Stomach smooth muscle (tissue), 2 donors: ENCODE results near the gene SPATA4.
A peak's percentile ranks its signal among the peaks of the same experiment; 100 is the strongest.

Experiments
- H3K27ac ChIP-seq: one replicate; pipeline ENCODE4 v1.7.0; 2013; ENCODE audit warnings: mild to moderate bottlenecking, low read length, inconsistent platforms
- H3K27me3 ChIP-seq, 2 donors: one replicate each; pipeline ENCODE4 v1.7.0; 2013; ENCODE audit warnings: low read length in 2 of 2; ENCODE audit not compliant: insufficient read depth in 2 of 2, control insufficient read depth in 1 of 2
- H3K36me3 ChIP-seq, 2 donors: one replicate each; pipeline ENCODE4 v1.7.0; 2013; ENCODE audit warnings: low read length in 2 of 2; ENCODE audit not compliant: control insufficient read depth in 2 of 2, insufficient read depth in 2 of 2
- H3K4me1 ChIP-seq: one replicate; pipeline ENCODE4 v1.7.0; 2013; ENCODE audit warnings: low read length; ENCODE audit not compliant: control insufficient read depth, insufficient read depth
- H3K4me3 ChIP-seq, 2 donors: one replicate each; pipeline ENCODE4 v1.7.0; 2013; ENCODE audit warnings: low read length in 2 of 2
- H3K9ac ChIP-seq, 2 donors: one replicate each; pipeline ENCODE4 v1.7.0; 2013; ENCODE audit warnings: low read length in 2 of 2, mild to moderate bottlenecking in 1 of 2
- H3K9me3 ChIP-seq, 2 donors: one replicate each; pipeline ENCODE4 v1.7.0; 2013; ENCODE audit warnings: low read length in 2 of 2; ENCODE audit not compliant: control insufficient read depth in 2 of 2
- donor health status: healthy.
- donor health status: Pancreatic carcinoma.

The SPATA4 gene

GRCh38 chr4:176195184-176195978 is at the start of gene SPATA4:
Gene SPATA4 (minus strand): TSS chr4:176195585. CDS start chr4:176195562, 23 bp downstream.
- peak within 1 kb of the TSS; percentile 78 to 84 for H3K9ac ChIP-seq
- no peaks in the 10 kb centered on the region for H3K9me3 ChIP-seq
- H3K27me3 ChIP-seq = no peaks in the 10 kb centered on the region
- peak within 1 kb of the TSS; percentile 85 to 95 for H3K4me3 ChIP-seq
- H3K4me1 ChIP-seq = peaks cover 8% of the 10 kb centered on the region
- no peaks in the 10 kb centered on the region for H3K36me3 ChIP-seq
- H3K27ac ChIP-seq = peak within 1 kb of the TSS; percentile 74

- H3K27me3 ChIP-seq = no peaks in the 10 kb centered on the region
Measured at GRCh38 chr4:176242764-176243347, 47.5 kb upstream of the SPATA4 start.

GRCh38 chr4:176241703-176242102 is 46.3 kb upstream of the SPATA4 start:
- H3K36me3 ChIP-seq = no peaks in the 10 kb centered on the region
- no peaks in the 10 kb centered on the region for H3K27me3 ChIP-seq
- no peak overlapping the region for H3K27ac ChIP-seq
- no peak overlapping the region for H3K9ac ChIP-seq
- H3K9me3 ChIP-seq = no peaks in the 10 kb centered on the region
- H3K4me1 ChIP-seq = peaks cover 5% of the 10 kb centered on the region
- H3K4me3 ChIP-seq = no peak overlapping the region

More at GRCh38 chr4:176242764-176243347, 47.5 kb upstream of the SPATA4 start:
- no peaks in the 10 kb centered on the region for H3K36me3 ChIP-seq
- peaks cover 5% of the 10 kb centered on the region for H3K4me1 ChIP-seq
- H3K4me3 ChIP-seq = no peak overlapping the region
- H3K27ac ChIP-seq = no peak overlapping the region
- H3K9me3 ChIP-seq = no peaks in the 10 kb centered on the region
- no peak overlapping the region for H3K9ac ChIP-seq

GRCh38 chr4:176238826-176239225 is 43.4 kb upstream of the SPATA4 start:
- H3K9me3 ChIP-seq = no peaks in the 10 kb centered on the region
- H3K4me3 ChIP-seq = no peak overlapping the region
- peaks cover 16% of the 10 kb centered on the region for H3K4me1 ChIP-seq
- peak overlapping the region; percentile 52 to 61 for H3K9ac ChIP-seq
- H3K27ac ChIP-seq = peak overlapping the region; percentile 87
- no peaks in the 10 kb centered on the region for H3K36me3 ChIP-seq
- H3K27me3 ChIP-seq = no peaks in the 10 kb centered on the region

GRCh38 chr4:176238157-176238610 is 42.8 kb upstream of the SPATA4 start:
- Histone ChIP-seq H3K36me3 (no peaks in the 10 kb centered on the region), H3K27ac (peak overlapping the region; percentile 87), H3K27me3 (no peaks in the 10 kb centered on the region), H3K4me3 (no peak overlapping the region), H3K4me1 (peaks cover 18% of the 10 kb centered on the region), H3K9me3 (no peaks in the 10 kb centered on the region), H3K9ac (peak overlapping the region in 1 of 2 donors; percentile 61)

- Histone ChIP-seq H3K27me3 (no peaks in the 10 kb centered on the region), H3K4me1 (peaks cover 18% of the 10 kb centered on the region), H3K27ac (peak overlapping the region; percentile 87), H3K9me3 (no peaks in the 10 kb centered on the region), H3K9ac (peak overlapping the region; percentile 4 to 37), H3K36me3 (no peaks in the 10 kb centered on the region), H3K4me3 (peak overlapping the region; percentile 29 to 47)
Measured at GRCh38 chr4:176236946-176237345, 41.6 kb upstream of the SPATA4 start.

- H3K4me3 ChIP-seq = no peak overlapping the region
- H3K27ac ChIP-seq = peak overlapping the region; percentile 26
- H3K9ac ChIP-seq = peak overlapping the region; percentile 7 to 32
- no peaks in the 10 kb centered on the region for H3K9me3 ChIP-seq
- no peaks in the 10 kb centered on the region for H3K36me3 ChIP-seq
- H3K27me3 ChIP-seq = no peaks in the 10 kb centered on the region
- peaks cover 23% of the 10 kb centered on the region for H3K4me1 ChIP-seq
Measured at GRCh38 chr4:176230836-176231235, 35.5 kb upstream of the SPATA4 start.

GRCh38 chr4:176229645-176230044 is 34.3 kb upstream of the SPATA4 start:
- Histone ChIP-seq H3K4me1 (peaks cover 20% of the 10 kb centered on the region), H3K27me3 (no peaks in the 10 kb centered on the region), H3K36me3 (no peaks in the 10 kb centered on the region), H3K9ac (peak overlapping the region in 1 of 2 donors; percentile 31), H3K4me3 (no peak overlapping the region), H3K9me3 (no peaks in the 10 kb centered on the region), H3K27ac (peak overlapping the region; percentile 56)

GRCh38 chr4:176226736-176227135 is 31.4 kb upstream of the SPATA4 start:
- Histone ChIP-seq H3K4me3 (no peak overlapping the region), H3K9me3 (no peaks in the 10 kb centered on the region), H3K27me3 (no peaks in the 10 kb centered on the region), H3K4me1 (peaks cover 10% of the 10 kb centered on the region), H3K9ac (no peak overlapping the region), H3K27ac (no peak overlapping the region), H3K36me3 (no peaks in the 10 kb centered on the region)

- Histone ChIP-seq H3K4me3 (no peak overlapping the region), H3K4me1 (peaks cover 3% of the 10 kb centered on the region), H3K9me3 (no peaks in the 10 kb centered on the region), H3K27me3 (no peaks in the 10 kb centered on the region), H3K9ac (no peak overlapping the region), H3K27ac (no peak overlapping the region), H3K36me3 (peaks cover 0 to 7% of the 10 kb centered on the region in 2 donors)
Measured at GRCh38 chr4:176223561-176223960, 28.2 kb upstream of the SPATA4 start.

- H3K27ac ChIP-seq = no peak overlapping the region
- H3K9ac ChIP-seq = no peak overlapping the region
- H3K4me3 ChIP-seq = no peak overlapping the region
- no peaks in the 10 kb centered on the region for H3K9me3 ChIP-seq
- no peaks in the 10 kb centered on the region for H3K27me3 ChIP-seq
- no peaks in the 10 kb centered on the region for H3K4me1 ChIP-seq
- peaks cover 0 to 7% of the 10 kb centered on the region in 2 donors for H3K36me3 ChIP-seq
Measured at GRCh38 chr4:176222149-176222548, 26.8 kb upstream of the SPATA4 start.
